ENCODE measurements around the gene CLTRN. TPM values are rescaled to one million over a fixed set of nuclear protein-coding genes. Genes with fewer than 3 reads are reported as not detected.
A peak's percentile ranks its signal among the peaks of the same experiment; 100 is the strongest.
"Not testable (repeated sequence)": the region's sequence is repeated elsewhere in the genome, so short reads cannot be mapped to it uniquely, and the experiment has no call there.

The CLTRN gene
- total and polyA plus RNA-seq, 7 donors: not detected

DNA sequence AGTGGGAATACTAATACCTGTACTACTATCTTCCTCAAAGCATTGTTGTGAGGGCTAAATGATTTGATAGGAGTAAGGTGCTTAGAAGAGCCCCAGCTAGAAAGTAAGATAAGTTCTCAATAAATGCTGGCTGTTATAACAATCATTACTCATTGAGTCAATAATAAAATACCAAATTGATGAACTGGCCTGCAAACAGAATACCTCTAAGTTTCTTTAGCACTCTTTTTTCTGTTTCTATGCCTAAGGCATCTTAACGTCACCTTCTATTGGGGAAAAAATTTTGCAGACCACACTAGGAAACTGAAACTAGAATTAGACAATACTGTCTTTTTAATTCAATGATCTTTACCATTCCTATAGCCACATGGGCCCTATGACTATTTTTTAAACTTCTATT lies 1.2 kb downstream of the CLTRN start:
- DNase-seq: no peak
- Histone ChIP-seq H3K9me3 (no peaks in the 10 kb centered on the region), H3K4me3 (no peak overlapping the region), H3K36me3 (ENCODE audit: insufficient read depth in 1 of 2, low read depth in 1 of 2) (no peaks in the 10 kb centered on the region), H3K27me3 (ENCODE audit: insufficient read depth in 3 of 3, low read length in 2 of 3) (peaks cover 0 to 78% (median 0%) of the 10 kb centered on the region in 3 donors), H3K4me1 (no peaks in the 10 kb centered on the region), H3K27ac (no peak overlapping the region)
- intact Hi-C loops (cut with DNase I): no loop called here
- 68 to 88% (median 78%) methylated on average over 1 of the region's 1 CpG for WGBS, 3 donors
- TF ChIP-seq, protein P1, sequence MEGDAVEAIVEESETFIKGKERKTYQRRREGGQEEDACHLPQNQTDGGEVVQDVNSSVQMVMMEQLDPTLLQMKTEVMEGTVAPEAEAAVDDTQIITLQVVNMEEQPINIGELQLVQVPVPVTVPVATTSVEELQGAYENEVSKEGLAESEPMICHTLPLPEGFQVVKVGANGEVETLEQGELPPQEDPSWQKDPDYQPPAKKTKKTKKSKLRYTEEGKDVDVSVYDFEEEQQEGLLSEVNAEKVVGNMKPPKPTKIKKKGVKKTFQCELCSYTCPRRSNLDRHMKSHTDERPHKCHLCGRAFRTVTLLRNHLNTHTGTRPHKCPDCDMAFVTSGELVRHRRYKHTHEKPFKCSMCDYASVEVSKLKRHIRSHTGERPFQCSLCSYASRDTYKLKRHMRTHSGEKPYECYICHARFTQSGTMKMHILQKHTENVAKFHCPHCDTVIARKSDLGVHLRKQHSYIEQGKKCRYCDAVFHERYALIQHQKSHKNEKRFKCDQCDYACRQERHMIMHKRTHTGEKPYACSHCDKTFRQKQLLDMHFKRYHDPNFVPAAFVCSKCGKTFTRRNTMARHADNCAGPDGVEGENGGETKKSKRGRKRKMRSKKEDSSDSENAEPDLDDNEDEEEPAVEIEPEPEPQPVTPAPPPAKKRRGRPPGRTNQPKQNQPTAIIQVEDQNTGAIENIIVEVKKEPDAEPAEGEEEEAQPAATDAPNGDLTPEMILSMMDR (IDR thresholded peaks at IDR 0.05): no peak
- no peak for ATAC-seq

DNA sequence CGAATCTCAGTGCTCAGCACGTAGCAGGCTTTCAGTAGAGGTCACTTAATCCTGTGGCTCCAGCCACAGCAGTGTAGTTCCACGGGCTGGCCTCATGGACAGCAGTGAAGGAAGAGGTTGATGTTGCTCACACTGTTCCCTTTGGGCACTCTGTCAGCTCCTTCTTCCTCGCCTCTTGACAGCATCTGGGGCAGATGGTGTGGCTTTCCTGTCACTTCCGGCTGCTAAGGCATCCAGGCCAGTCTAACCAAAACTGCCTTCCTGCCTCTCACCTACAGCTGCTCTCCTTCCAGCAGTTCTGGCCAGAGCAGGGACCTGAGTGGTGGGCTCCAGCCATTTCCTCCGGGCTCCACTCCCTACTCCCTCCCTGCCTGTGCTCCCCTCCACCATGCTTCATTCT lies 9.8 kb downstream of the CLTRN start:
- H3K27ac ChIP-seq; H3K4me3 ChIP-seq; ATAC-seq; H3K9me3 ChIP-seq; H3K36me3 ChIP-seq (ENCODE audit: insufficient read depth in 1 of 2, low read depth in 1 of 2); intact Hi-C loops (cut with DNase I); DNase-seq; H3K4me1 ChIP-seq: not testable (repeated sequence)
- 65 to 83% (median 82%) methylated on average over 4 to 5 of the region's 6 CpGs for WGBS, 3 donors
- peaks cover 0 to 38% (median 0%) of the 10 kb centered on the region in 3 donors for H3K27me3 ChIP-seq (ENCODE audit: insufficient read depth in 3 of 3, low read length in 2 of 3)

- Histone ChIP-seq H3K36me3 (ENCODE audit: insufficient read depth in 1 of 2, low read depth in 1 of 2) (no peaks in the 10 kb centered on the region), H3K4me1 (no peaks in the 10 kb centered on the region), H3K9me3 (no peaks in the 10 kb centered on the region), H3K27ac (no peak overlapping the region), H3K27me3 (ENCODE audit: insufficient read depth in 3 of 3, low read length in 2 of 3) (peaks cover 0 to 33% (median 0%) of the 10 kb centered on the region in 3 donors), H3K4me3 (no peak overlapping the region)
- TF ChIP-seq, protein P1 (IDR thresholded peaks at IDR 0.05): no peak
- DNase-seq (no peak), ATAC-seq (no peak)
- WGBS, 3 donors: 71 to 85% (median 84%) methylated on average over 5 of the region's 5 CpGs
- intact Hi-C loops (cut with DNase I): no loop called here
Observed at GRCh38 chrX:15653961-15654360, 10.6 kb downstream of the CLTRN start.

GRCh38 chrX:15647510-15647909 lies 17.1 kb downstream of the CLTRN start:
- peak in 3 of 4 donors; percentile 51 to 68 (median 67) for ATAC-seq
- peaks cover 0 to 35% (median 0%) of the 10 kb centered on the region in 3 donors for H3K27me3 ChIP-seq (ENCODE audit: insufficient read depth in 3 of 3, low read length in 2 of 3)
- intact Hi-C loops (cut with DNase I): not testable (repeated sequence)

GRCh38 chrX:15646543-15646942 lies 18.1 kb downstream of the CLTRN start:
- no peak overlapping the region for H3K27ac ChIP-seq
- intact Hi-C loops (cut with DNase I): no loop called here
- DNase-seq: peak in 1 of 2 donors; percentile 14
- no peak for ATAC-seq
- 84 to 98% (median 97%) methylated on average over 19 to 27 of the region's 27 CpGs for WGBS, 3 donors
- H3K9me3 ChIP-seq: no peaks in the 10 kb centered on the region
- H3K36me3 ChIP-seq (ENCODE audit: insufficient read depth in 1 of 2, low read depth in 1 of 2): no peaks in the 10 kb centered on the region
- H3K4me1 ChIP-seq: no peaks in the 10 kb centered on the region
- H3K27me3 ChIP-seq (ENCODE audit: insufficient read depth in 3 of 3, low read length in 2 of 3): peaks cover 0 to 44% (median 0%) of the 10 kb centered on the region in 3 donors
- no peak overlapping the region for H3K4me3 ChIP-seq
- TF ChIP-seq, protein P1 (IDR thresholded peaks at IDR 0.05): no peak

More at GRCh38 chrX:15647510-15647909, 17.1 kb downstream of the CLTRN start:
- not testable (repeated sequence) for H3K4me1 ChIP-seq; H3K36me3 ChIP-seq (ENCODE audit: insufficient read depth in 1 of 2, low read depth in 1 of 2); DNase-seq; H3K9me3 ChIP-seq; H3K27ac ChIP-seq; H3K4me3 ChIP-seq
- no CpG with 5 or more reads among the region's 5 CpGs for WGBS, 3 donors

DNA sequence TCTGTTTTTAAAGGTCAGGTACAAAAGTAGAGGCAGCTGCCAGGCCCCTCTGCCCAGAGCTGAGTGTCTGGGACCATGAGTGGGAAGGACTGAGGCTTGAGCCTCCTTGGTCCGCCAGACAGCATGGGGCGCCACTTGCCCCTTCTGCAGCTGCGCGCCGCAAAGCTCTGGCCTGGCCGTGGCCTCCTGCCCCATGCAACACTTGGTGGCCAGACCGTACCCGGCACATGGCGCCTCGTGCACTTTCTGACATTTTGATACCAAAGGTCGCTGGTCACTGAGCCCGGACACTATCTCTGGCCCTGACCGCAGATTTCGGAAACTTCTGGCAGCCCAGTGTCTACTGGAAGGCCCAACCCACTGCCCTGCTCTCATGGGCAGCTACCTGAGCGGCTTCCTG lies 18.6 kb downstream of the CLTRN start:
- ATAC-seq (no peak), DNase-seq (no peak)
- H3K36me3 ChIP-seq (ENCODE audit: insufficient read depth in 1 of 2, low read depth in 1 of 2): no peaks in the 10 kb centered on the region
- H3K9me3 ChIP-seq: no peaks in the 10 kb centered on the region
- H3K4me1 ChIP-seq: no peaks in the 10 kb centered on the region
- H3K4me3 ChIP-seq: no peak overlapping the region
- H3K27ac ChIP-seq: no peak overlapping the region
- intact Hi-C loops (cut with DNase I): no loop called here
- H3K27me3 ChIP-seq (ENCODE audit: insufficient read depth in 3 of 3, low read length in 2 of 3): peaks cover 0 to 44% (median 0%) of the 10 kb centered on the region in 3 donors
- 89 to 96% (median 91%) methylated on average over 13 to 15 of the region's 15 CpGs for WGBS, 3 donors
- TF ChIP-seq, protein P1 (IDR thresholded peaks at IDR 0.05): no peak

Data from psoas muscle (tissue), 8 donors.